HG02938 (cell line): ENCODE results near the gene AEN.

Source experiments
- ATAC-seq: cut with Tn5 transposase; IDR thresholded peaks from one replicate; pipeline ENCODE4 v1.9.1; 2021; ENCODE audit warnings: mild to moderate bottlenecking, moderate library complexity; ENCODE audit not compliant: unreplicated experiment

The AEN gene

GRCh38 chr15:88613074-88613944 lies 7.8 kb upstream of the AEN start:
- ATAC-seq, result no peak

- no peak for ATAC-seq
These were observed 5.6 kb upstream of the AEN start for GRCh38 chr15:88615303-88616107.

GRCh38 chr15:88616240-88616639 lies 4.9 kb upstream of the AEN start:
- no peak for ATAC-seq

- no peak for ATAC-seq
These were observed 4.0 kb upstream of the AEN start for GRCh38 chr15:88617031-88617722.

- no peak for ATAC-seq
These were observed 3.4 kb upstream of the AEN start for GRCh38 chr15:88617790-88618189.

- ATAC-seq, result no peak
These were observed 2.5 kb upstream of the AEN start for GRCh38 chr15:88618686-88619085.

GRCh38 chr15:88619796-88620195 lies 1.3 kb upstream of the AEN start:
- no peak for ATAC-seq

GRCh38 chr15:88621789-88622604 lies 857 bp downstream of the AEN start:
- peak; percentile 37 for ATAC-seq

GRCh38 chr15:88622605-88622975 lies 1.4 kb downstream of the AEN start:
- peak; percentile 10 for ATAC-seq

- ATAC-seq, result no peak
These were observed 1.9 kb downstream of the AEN start for GRCh38 chr15:88623061-88623460.

GRCh38 chr15:88623632-88624031 lies 2.5 kb downstream of the AEN start:
- ATAC-seq, result no peak

- peak; percentile 34 for ATAC-seq
These were observed 3.2 kb downstream of the AEN start for GRCh38 chr15:88624156-88624970.

- ATAC-seq, result no peak
These were observed 3.9 kb downstream of the AEN start for GRCh38 chr15:88624971-88625490.

- ATAC-seq, result no peak
These were observed 5.0 kb downstream of the AEN start for GRCh38 chr15:88625943-88626741.

GRCh38 chr15:88627463-88627862 lies 6.3 kb downstream of the AEN start:
- ATAC-seq, result no peak

- no peak for ATAC-seq
These were observed 7.0 kb downstream of the AEN start for GRCh38 chr15:88628018-88628654.

- no peak for ATAC-seq
These were observed 7.9 kb downstream of the AEN start for GRCh38 chr15:88629071-88629470.

GRCh38 chr15:88630141-88630721 lies 9.1 kb downstream of the AEN start:
- no peak for ATAC-seq
